ENCODE data around the gene RPAP2.

Gene RPAP2

GRCh38 chr1:92447033-92447681, 148.3 kb downstream of the RPAP2 start:
- DNase-seq (ENCODE audit: low read depth in 2 of 2), result no peak

GRCh38 chr1:92447976-92448375, 149.1 kb downstream of the RPAP2 start:
- DNase-seq (ENCODE audit: low read depth in 2 of 2), result no peak

Measured in stimulated activated CD8-positive, alpha-beta memory T cell treated with anti-CD3 and anti-CD28 coated beads, Interleukin-15, amount 100 ng/mL, for 48 hours (primary cell).